Nephron (organoid): ENCODE data around the gene IQSEC1.
A peak's percentile ranks its signal among the peaks of the same experiment; 100 is the strongest.

ENCODE experiments used
- H3K27ac Mint-ChIP-seq, 3 experiments: 2 replicates each; pipeline ENCODE4 v1.8.0; 2020; ENCODE audit warnings: mixed read lengths in 3 of 3, mild to moderate bottlenecking in 2 of 3, moderate library complexity in 1 of 3
- H3K27me3 Mint-ChIP-seq: 2 replicates; pipeline ENCODE4 v1.8.0; 2021; ENCODE audit warnings: low read depth, mild to moderate bottlenecking, moderate library complexity, mixed read lengths
- H3K36me3 Mint-ChIP-seq: 2 replicates; pipeline ENCODE4 v1.8.0; 2020; ENCODE audit warnings: low read depth, mixed read lengths
- H3K4me1 Mint-ChIP-seq: 2 replicates; pipeline ENCODE4 v1.8.0; 2020; ENCODE audit warnings: mixed read lengths
- H3K4me3 Mint-ChIP-seq, 3 experiments: 2 replicates each; pipeline ENCODE4 v1.8.0; 2020; ENCODE audit warnings: mild to moderate bottlenecking in 3 of 3, mixed read lengths in 3 of 3, moderate library complexity in 2 of 3
- H3K9me3 Mint-ChIP-seq: 2 replicates; pipeline ENCODE4 v1.8.0; 2020; ENCODE audit warnings: mixed read lengths
- TF ChIP-seq, protein P1 (sequence below), 3 experiments: fragments of 200-600 bp; sonication (generic); IDR thresholded peaks; one replicate each; pipeline ENCODE4 v1.5.0; 2021; ENCODE audit warnings: antibody characterized with exemption in 3 of 3; ENCODE audit not compliant: unreplicated experiment in 3 of 3

IQSEC1 gene

GRCh38 chr3:13113346-13114330 lies 40.4 kb upstream of the IQSEC1 start:
- Mint-ChIP-seq H3K4me3 (no peak overlapping the region), H3K9me3 (no peaks in the 10 kb centered on the region), H3K4me1 (peaks cover 5% of the 10 kb centered on the region), H3K27me3 (peaks cover 41% of the 10 kb centered on the region), H3K36me3 (no peaks in the 10 kb centered on the region), H3K27ac (no peak overlapping the region)
- TF ChIP-seq, protein P1, sequence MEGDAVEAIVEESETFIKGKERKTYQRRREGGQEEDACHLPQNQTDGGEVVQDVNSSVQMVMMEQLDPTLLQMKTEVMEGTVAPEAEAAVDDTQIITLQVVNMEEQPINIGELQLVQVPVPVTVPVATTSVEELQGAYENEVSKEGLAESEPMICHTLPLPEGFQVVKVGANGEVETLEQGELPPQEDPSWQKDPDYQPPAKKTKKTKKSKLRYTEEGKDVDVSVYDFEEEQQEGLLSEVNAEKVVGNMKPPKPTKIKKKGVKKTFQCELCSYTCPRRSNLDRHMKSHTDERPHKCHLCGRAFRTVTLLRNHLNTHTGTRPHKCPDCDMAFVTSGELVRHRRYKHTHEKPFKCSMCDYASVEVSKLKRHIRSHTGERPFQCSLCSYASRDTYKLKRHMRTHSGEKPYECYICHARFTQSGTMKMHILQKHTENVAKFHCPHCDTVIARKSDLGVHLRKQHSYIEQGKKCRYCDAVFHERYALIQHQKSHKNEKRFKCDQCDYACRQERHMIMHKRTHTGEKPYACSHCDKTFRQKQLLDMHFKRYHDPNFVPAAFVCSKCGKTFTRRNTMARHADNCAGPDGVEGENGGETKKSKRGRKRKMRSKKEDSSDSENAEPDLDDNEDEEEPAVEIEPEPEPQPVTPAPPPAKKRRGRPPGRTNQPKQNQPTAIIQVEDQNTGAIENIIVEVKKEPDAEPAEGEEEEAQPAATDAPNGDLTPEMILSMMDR (IDR thresholded peaks at IDR 0.05; ENCODE audit: unreplicated experiment in 3 of 3) = no peak

DNA sequence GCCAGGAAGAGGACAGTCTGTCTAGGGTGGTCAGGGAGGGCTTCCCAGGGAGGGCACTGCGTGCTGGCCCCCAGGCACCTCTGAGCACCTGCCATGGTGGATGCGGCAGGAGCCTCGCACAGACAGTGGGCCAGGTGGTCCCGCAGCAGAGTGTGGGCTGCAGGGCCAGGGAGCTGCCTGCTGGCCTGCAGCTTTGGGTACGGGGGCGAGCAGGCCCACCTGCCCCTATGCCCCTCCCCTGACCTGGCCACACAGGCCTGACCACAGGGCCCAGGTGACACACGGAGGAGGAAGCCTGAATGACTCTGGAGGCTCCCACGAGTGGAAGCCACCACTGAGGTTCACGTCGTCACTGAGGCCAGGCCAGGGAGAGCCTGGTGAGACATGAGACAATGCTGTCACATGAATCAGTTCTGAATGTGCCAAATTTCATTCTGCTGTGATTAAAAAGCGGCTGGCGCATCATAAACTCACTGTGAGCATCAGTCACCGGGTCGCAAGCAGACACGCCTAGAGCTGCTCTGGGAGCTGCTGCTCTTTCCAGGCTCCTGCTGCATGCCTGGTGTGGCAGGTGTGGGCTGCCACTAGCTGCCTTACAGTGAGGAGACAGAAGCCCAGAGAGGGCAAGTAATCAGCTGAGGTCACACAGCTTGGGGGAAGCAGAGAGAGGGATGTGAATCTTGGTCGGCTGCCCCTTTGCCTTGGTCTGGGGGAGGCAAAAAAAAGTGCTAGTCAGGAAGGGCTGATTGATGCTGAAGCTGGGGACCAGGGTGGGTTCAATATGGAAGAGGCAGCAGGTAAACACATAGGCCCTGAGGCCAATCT lies 39.5 kb upstream of the IQSEC1 start:
- no peak overlapping the region for H3K4me3 Mint-ChIP-seq
- H3K27ac Mint-ChIP-seq = no peak overlapping the region
- H3K9me3 Mint-ChIP-seq = no peaks in the 10 kb centered on the region
- TF ChIP-seq, protein P1 (IDR thresholded peaks at IDR 0.05; ENCODE audit: unreplicated experiment in 3 of 3) = no peak
- H3K36me3 Mint-ChIP-seq = no peaks in the 10 kb centered on the region
- H3K27me3 Mint-ChIP-seq = peaks cover 49% of the 10 kb centered on the region
- peaks cover 5% of the 10 kb centered on the region for H3K4me1 Mint-ChIP-seq

DNA sequence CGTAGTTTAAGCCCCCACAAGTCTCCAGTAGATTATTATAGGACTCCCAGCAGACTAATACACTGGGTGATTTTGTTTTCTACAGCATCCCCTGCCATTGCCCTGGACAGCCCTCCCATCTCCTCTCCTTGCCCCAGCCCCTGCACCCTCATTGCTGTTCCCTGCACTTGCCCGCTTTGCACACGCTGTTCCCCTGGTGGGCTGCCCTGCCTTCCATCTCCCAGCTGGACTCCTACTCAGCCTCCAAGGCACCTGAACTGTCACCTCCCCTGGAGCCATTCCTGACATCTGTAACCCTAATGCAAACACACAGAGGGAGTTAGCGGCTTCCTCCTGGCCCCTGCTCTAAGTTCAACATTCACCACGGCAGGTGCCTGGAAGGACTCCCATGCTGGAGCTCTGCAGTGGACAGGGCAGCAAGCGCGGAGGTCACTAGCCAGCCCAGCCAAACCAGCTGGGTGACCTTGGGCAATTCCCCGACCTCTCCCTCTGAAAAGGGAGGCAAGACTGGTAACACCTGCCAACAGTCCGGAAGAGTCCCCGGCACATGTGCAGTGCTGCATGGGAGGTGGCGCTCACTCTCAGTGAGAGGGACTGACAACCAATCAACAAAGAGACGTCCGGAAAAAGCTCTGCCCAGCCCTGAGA lies 38.8 kb upstream of the IQSEC1 start:
- Mint-ChIP-seq H3K4me1 (peaks cover 5% of the 10 kb centered on the region), H3K27me3 (peaks cover 52% of the 10 kb centered on the region), H3K4me3 (no peak overlapping the region), H3K36me3 (no peaks in the 10 kb centered on the region), H3K27ac (peak overlapping the region in 1 of 3 experiments; percentile 44), H3K9me3 (no peaks in the 10 kb centered on the region)
- TF ChIP-seq, protein P1 (IDR thresholded peaks at IDR 0.05; ENCODE audit: unreplicated experiment in 3 of 3) = no peak

- TF ChIP-seq, protein P1 (IDR thresholded peaks at IDR 0.05; ENCODE audit: unreplicated experiment in 3 of 3) = no peak
- no peaks in the 10 kb centered on the region for H3K9me3 Mint-ChIP-seq
- H3K27ac Mint-ChIP-seq = no peak overlapping the region
- H3K4me3 Mint-ChIP-seq = no peak overlapping the region
- peaks cover 54% of the 10 kb centered on the region for H3K27me3 Mint-ChIP-seq
- H3K36me3 Mint-ChIP-seq = no peaks in the 10 kb centered on the region
- peaks cover 5% of the 10 kb centered on the region for H3K4me1 Mint-ChIP-seq
Measured at GRCh38 chr3:13111173-13111872, 38.1 kb upstream of the IQSEC1 start.

GRCh38 chr3:13110678-13111116 lies 37.5 kb upstream of the IQSEC1 start:
- Mint-ChIP-seq H3K27me3 (peaks cover 52% of the 10 kb centered on the region), H3K4me1 (peaks cover 5% of the 10 kb centered on the region), H3K9me3 (no peaks in the 10 kb centered on the region), H3K36me3 (no peaks in the 10 kb centered on the region), H3K27ac (peak overlapping the region in 1 of 3 experiments; percentile 23), H3K4me3 (no peak overlapping the region)
- TF ChIP-seq, protein P1 (IDR thresholded peaks at IDR 0.05; ENCODE audit: unreplicated experiment in 3 of 3) = no peak
